MM.1S (cell line): ENCODE measurements around the gene IFT172.

ENCODE experiments used
- EZH2 ChIP-seq: fragments of 300-600 bp; sonication (generic); optimal IDR thresholded peaks from 2 replicates; pipeline ENCODE3; 2017; ENCODE audit warnings: low read depth, mild to moderate bottlenecking, antibody characterized with exemption, low read length, mixed read lengths
- EZH2phosphoT487 ChIP-seq: fragments of 300-600 bp; sonication (generic); IDR thresholded peaks from 2 replicates; pipeline ENCODE4 v1.6.1; 2018; ENCODE audit warnings: antibody characterized with exemption, low read length
- TF ChIP-seq, protein P1 (sequence below): fragments of 300-600 bp; sonication (generic); IDR thresholded peaks from 2 replicates; pipeline ENCODE4 v1.5.1; 2016; ENCODE audit warnings: antibody characterized with exemption, low read length, mixed read lengths

- TF ChIP-seq, protein P1, sequence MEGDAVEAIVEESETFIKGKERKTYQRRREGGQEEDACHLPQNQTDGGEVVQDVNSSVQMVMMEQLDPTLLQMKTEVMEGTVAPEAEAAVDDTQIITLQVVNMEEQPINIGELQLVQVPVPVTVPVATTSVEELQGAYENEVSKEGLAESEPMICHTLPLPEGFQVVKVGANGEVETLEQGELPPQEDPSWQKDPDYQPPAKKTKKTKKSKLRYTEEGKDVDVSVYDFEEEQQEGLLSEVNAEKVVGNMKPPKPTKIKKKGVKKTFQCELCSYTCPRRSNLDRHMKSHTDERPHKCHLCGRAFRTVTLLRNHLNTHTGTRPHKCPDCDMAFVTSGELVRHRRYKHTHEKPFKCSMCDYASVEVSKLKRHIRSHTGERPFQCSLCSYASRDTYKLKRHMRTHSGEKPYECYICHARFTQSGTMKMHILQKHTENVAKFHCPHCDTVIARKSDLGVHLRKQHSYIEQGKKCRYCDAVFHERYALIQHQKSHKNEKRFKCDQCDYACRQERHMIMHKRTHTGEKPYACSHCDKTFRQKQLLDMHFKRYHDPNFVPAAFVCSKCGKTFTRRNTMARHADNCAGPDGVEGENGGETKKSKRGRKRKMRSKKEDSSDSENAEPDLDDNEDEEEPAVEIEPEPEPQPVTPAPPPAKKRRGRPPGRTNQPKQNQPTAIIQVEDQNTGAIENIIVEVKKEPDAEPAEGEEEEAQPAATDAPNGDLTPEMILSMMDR = no peak
- TF ChIP-seq EZH2 (no peak), EZH2phosphoT487 (no peak)
These were observed 30.8 kb upstream of the IFT172 start for GRCh38 chr2:27520316-27520715.
